Left lung (tissue), 10 donors: ENCODE measurements around the gene KCNG2. TPM values are rescaled to one million over a fixed set of nuclear protein-coding genes. Genes with fewer than 3 reads are reported as not detected.
A peak's percentile ranks its signal among the peaks of the same experiment; 100 is the strongest.

ENCODE experiments used
- ATAC-seq: fragments of 200-7000 bp; cut with Tn5 transposase; one replicate; pipeline ENCODE4 v1.9.1; 2020; ENCODE audit warnings: moderate library complexity
- DNase-seq, 4 donors: peaks; one replicate each; pipeline ENCODE4 v3.0.0-alpha.2; 2013 to 2020
- H3K27ac ChIP-seq, 2 donors: fragments of 200-600 bp; sonication (generic) in 1 of 2; one replicate each; pipeline versions ENCODE4 v1.5.0 to v1.8.0; 2020 to 2021
- H3K27me3 ChIP-seq, 2 donors: fragments of 200-600 bp; sonication (generic) in 1 of 2; one replicate each; pipeline versions ENCODE4 v1.5.0 to v1.8.0; 2020 to 2021
- H3K36me3 ChIP-seq, 2 donors: fragments of 200-600 bp; sonication (generic) in 1 of 2; one replicate each; pipeline versions ENCODE4 v1.5.0 to v1.8.0; 2020 to 2021
- H3K4me1 ChIP-seq, 2 donors: fragments of 200-600 bp; one replicate each; pipeline ENCODE4 v1.8.0; 2021
- H3K4me3 ChIP-seq, 2 donors: fragments of 200-600 bp; sonication (generic) in 1 of 2; one replicate each; pipeline versions ENCODE4 v1.5.0 to v1.8.0; 2020 to 2021; ENCODE audit warnings: mild to moderate bottlenecking in 1 of 2
- H3K9me3 ChIP-seq, 2 donors: fragments of 200-600 bp; sonication (generic) in 1 of 2; one replicate each; pipeline versions ENCODE4 v1.5.0 to v1.8.0; 2020 to 2021
- CTCF ChIP-seq, 2 donors: fragments of 200-600 bp; sonication (generic) in 1 of 2; IDR thresholded peaks; one replicate each; pipeline versions ENCODE4 v1.5.0 to v1.8.0; 2021; ENCODE audit warnings: antibody characterized with exemption in 2 of 2
- intact Hi-C, 2 donors: fragments of 100-400 bp; cut with DNase I; formaldehyde crosslinking; loops; one replicate each; pipeline versions ENCODE4 v1.11.2 to v1.14.2; 2022
- polyA plus RNA-seq, 6 donors: library from polyadenylated mRNA; unstranded; fragments of 120-200 nt; gene quantifications; one replicate each; pipeline ENCODE4 v1.2.1, GENCODE V29; 2013; ENCODE audit not compliant: insufficient read length in 6 of 6
- total RNA-seq, 2 donors: library from RNA; stranded (reverse); fragmentation: NEBNext Ultra II Directional; extraction: Animal tissue kit (Norgen Biotek cat#: 25700); gene quantifications; one replicate each; pipeline ENCODE4 v1.2.1, GENCODE V29; 2021
- donor health status: DM: no; HTN: yes; CAD: no.
- donor health status: DM: no; HTN: no; CAD: no.

The KCNG2 gene
- total and polyA plus RNA-seq, 8 donors = 0.17 to 1.1 (median 0.31) TPM

- Histone ChIP-seq H3K9me3 (no peaks in the 10 kb centered on the region), H3K27ac (no peak overlapping the region), H3K27me3 (peaks cover 0 to 37% of the 10 kb centered on the region in 2 donors), H3K4me1 (no peaks in the 10 kb centered on the region), H3K4me3 (no peak overlapping the region), H3K36me3 (no peaks in the 10 kb centered on the region)
- ATAC-seq (no peak), DNase-seq (peak in 1 of 4 donors; percentile 68)
- no peak for TF ChIP-seq CTCF (IDR thresholded peaks at IDR 0.05)
- intact Hi-C loops = loop anchor here in 1 of 2 donors (10.0 kb wide), 1 partner anchor 57 kb away; no protein-coding TSS in a partner anchor
Observed at GRCh38 chr18:79871481-79872091, 73.8 kb downstream of the KCNG2 start.

- H3K4me1 ChIP-seq = no peaks in the 10 kb centered on the region
- H3K4me3 ChIP-seq = no peak overlapping the region
- H3K27ac ChIP-seq = no peak overlapping the region
- H3K9me3 ChIP-seq = no peaks in the 10 kb centered on the region
- no peak for TF ChIP-seq CTCF (IDR thresholded peaks at IDR 0.05)
- H3K27me3 ChIP-seq = peaks cover 0 to 43% of the 10 kb centered on the region in 2 donors
- H3K36me3 ChIP-seq = no peaks in the 10 kb centered on the region
- ATAC-seq (peak; percentile 46), DNase-seq (peak in 1 of 4 donors; percentile 63)
- intact Hi-C loops = loop anchor here in 1 of 2 donors (10.0 kb wide), 1 partner anchor 58 kb away; no protein-coding TSS in a partner anchor
Observed at GRCh38 chr18:79872527-79873444, 75.0 kb downstream of the KCNG2 start.

GRCh38 chr18:79873449-79874110, 75.8 kb downstream of the KCNG2 start:
- no peaks in the 10 kb centered on the region for H3K36me3 ChIP-seq
- intact Hi-C loops = loop anchor here in 1 of 2 donors (10.0 kb wide), 1 partner anchor 59 kb away; no protein-coding TSS in a partner anchor
- no peak overlapping the region for H3K4me3 ChIP-seq
- no peak for TF ChIP-seq CTCF (IDR thresholded peaks at IDR 0.05)
- H3K4me1 ChIP-seq = no peaks in the 10 kb centered on the region
- H3K27me3 ChIP-seq = peaks cover 0 to 43% of the 10 kb centered on the region in 2 donors
- DNase-seq (peak in 1 of 4 donors; percentile 65), ATAC-seq (no peak)
- no peak overlapping the region for H3K27ac ChIP-seq
- H3K9me3 ChIP-seq = no peaks in the 10 kb centered on the region

- Histone ChIP-seq H3K4me1 (no peaks in the 10 kb centered on the region), H3K36me3 (no peaks in the 10 kb centered on the region), H3K4me3 (no peak overlapping the region), H3K9me3 (no peaks in the 10 kb centered on the region), H3K27ac (no peak overlapping the region), H3K27me3 (peaks cover 0 to 43% of the 10 kb centered on the region in 2 donors)
- TF ChIP-seq CTCF (IDR thresholded peaks at IDR 0.05) = no peak
- no peak for ATAC-seq
- intact Hi-C loops = loop anchor here in 1 of 2 donors (10.0 kb wide), 1 partner anchor 60 kb away; no protein-coding TSS in a partner anchor
- peak in 1 of 4 donors; percentile 57 for DNase-seq
Observed at GRCh38 chr18:79874553-79875530, 77.1 kb downstream of the KCNG2 start.
